ENCODE data around the gene GEMIN7. TPM values are rescaled to one million over a fixed set of nuclear protein-coding genes. Genes with fewer than 3 reads are reported as not detected.
"Not testable (repeated sequence)": the region's sequence is repeated elsewhere in the genome, so short reads cannot be mapped to it uniquely, and the experiment has no call there.

GEMIN7 gene
- total RNA-seq, 1 donor, result 32.3 TPM

DNA sequence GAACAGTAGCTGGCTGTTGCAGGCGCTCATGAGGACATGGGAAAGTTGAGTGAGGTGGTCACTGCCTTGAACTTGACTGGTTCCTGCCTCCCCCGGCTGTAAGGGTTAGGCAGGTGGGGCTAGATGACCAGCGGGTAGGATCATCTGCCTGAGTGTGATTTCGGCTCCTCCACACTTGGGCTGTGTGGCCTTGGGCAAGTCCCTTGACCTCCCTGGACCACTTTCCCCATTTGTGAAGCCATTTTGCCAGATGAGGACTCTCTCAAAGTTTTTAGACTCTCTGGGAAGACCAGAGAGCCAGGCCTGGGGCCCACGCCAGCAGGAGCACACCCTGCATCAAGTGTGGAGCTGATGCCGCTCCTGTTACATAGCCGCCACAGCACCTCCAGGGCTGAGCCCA lies 23.4 kb downstream of the GEMIN7 start:
- no peak for DNase-seq (ENCODE audit: low read depth in 2 of 3, low spot score in 2 of 3)

DNA sequence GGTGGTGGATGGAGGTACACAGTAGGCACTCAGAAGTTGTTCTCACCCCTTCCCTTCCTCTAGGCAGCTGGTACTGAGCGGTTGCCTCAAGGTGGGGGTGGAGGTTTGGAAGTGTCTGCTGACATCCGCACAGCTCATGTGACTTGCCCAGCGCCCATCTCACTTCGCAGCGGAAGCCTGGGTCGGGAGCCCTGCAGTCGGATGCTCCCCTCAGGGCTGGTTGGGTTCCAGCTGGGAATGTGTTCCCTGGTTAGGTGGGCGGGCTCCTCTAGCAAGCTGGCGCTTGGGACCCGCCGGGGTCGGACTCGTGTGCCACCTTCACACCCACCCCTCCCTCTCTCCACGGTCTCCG lies 24.1 kb downstream of the GEMIN7 start:
- DNase-seq (ENCODE audit: low read depth in 2 of 3, low spot score in 2 of 3), result peak in 1 of 3 donors; percentile 28

GRCh38 chr19:45103508-45104319 lies 24.7 kb downstream of the GEMIN7 start:
- DNase-seq (ENCODE audit: low read depth in 2 of 3, low spot score in 2 of 3), result peak in 1 of 3 donors; percentile 44

DNA sequence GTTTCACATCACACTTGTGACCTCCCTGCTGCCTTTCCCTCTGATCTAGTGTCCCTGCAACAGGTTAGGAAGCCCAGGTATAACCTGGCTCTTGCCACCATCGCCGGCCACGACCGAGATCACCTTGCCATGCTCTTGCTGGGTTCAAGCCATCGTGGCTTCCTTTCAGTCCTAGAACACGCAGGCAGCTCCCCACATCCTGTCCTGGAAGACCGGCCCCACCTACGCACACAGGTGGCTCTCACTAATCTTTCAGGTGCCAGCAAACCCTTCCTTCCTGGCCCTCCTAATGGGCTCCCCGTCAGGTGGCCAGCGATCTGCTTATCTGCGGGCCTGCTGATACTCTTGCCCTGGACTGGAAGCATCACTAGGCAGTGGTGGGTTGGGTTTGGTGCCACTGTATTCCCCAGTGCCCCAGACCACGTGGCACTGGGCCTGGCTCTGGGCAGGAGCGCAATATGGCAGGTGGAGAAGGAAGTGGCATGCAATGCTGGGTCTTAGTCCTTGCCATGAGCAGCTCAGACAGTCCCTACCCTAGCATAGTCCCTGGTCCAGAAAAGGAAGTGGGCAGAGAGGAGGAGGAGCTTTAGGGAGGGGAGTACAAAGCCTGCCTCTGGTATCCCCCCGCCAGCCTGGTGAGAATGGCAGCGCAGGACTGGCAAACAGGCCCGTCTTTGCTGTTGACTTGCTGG lies 25.7 kb downstream of the GEMIN7 start:
- DNase-seq (ENCODE audit: low read depth in 2 of 3, low spot score in 2 of 3), result no peak

DNA sequence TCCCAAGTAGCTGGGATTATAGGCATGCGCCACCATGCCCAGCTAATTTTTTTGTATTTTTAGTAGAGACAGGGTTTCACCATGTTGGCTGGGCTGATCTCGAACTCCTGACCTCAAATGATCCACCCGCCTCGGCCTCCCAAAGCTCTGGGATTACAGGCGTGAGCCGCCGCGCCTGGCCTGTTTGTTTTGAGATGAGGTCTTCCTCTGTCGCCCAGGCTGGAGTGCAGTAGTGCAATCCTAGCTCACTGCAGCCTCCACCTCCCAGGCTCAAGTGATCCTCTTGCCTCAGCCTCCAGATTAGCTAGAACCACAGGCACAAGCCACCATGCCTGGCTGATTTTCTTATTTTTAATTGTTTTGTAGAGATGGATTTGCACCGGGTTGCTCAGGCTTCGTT lies 27.3 kb downstream of the GEMIN7 start:
- not testable (repeated sequence) for DNase-seq (ENCODE audit: low read depth in 2 of 3, low spot score in 2 of 3)

DNA sequence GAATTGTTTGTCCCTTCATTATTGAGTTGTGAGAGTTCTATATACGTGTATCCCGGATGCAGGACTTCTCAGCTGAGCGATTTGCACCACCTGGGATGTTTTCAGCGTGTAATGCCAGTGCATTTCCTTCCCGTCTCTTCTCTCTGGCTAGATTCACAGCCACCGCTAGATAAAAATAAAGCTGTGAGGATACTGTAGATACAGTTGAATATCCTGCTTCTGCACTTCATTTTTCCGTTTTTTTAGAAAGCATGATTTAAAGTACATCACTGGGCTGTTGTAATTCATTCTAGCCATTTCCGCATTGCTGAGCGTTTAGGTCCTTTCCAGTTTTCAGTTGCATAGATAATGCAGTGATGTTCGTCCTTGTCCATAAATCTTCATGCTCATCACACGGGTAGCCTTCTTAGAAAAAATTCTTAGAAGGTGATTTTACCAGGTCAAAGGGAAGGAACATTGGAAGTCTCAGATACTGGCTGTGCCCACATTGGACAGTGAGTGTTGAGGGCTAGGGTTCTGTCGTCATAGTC lies 28.6 kb downstream of the GEMIN7 start:
- DNase-seq (ENCODE audit: low read depth in 2 of 3, low spot score in 2 of 3), result no peak

GRCh38 chr19:45110851-45111266 lies 31.8 kb downstream of the GEMIN7 start:
- peak in 1 of 3 donors; percentile 23 for DNase-seq (ENCODE audit: low read depth in 2 of 3, low spot score in 2 of 3)

DNA sequence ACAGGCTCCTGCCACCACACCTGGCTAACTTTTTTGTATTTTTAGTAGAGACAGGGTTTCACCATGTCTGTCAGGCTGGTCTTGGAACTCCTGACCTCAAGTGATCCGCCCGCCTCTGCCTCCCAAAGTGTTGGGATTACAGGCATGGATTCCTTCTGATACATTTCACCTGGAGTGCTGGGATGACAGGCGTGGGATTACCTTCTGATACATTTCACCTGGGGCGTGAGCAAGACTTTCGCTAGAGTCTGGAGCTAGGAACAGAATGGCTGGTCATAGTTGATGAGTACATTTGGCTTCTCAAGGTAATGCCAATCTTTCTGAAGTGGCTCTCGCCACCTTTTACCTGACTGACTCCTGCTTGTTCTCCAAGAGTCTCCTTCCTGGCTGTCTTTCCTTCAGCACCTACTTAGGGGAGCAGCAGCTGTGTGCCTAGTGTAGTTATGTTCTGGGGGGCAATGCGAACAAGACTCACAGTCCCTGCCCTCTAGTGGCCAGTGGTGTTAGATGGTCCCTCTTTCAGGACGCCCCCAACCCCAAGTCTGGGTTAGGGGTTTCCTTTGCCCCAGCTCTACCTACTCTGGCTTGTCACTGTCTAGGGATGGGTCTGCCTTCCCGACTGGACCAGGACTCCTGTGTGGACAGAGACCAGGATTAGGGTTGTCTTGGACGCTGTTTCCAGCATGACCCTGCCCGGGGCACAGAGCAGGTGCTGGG lies 33.2 kb downstream of the GEMIN7 start:
- DNase-seq (ENCODE audit: low read depth in 2 of 3, low spot score in 2 of 3), result no peak

GRCh38 chr19:45113628-45114027 lies 34.6 kb downstream of the GEMIN7 start:
- DNase-seq (ENCODE audit: low read depth in 2 of 3, low spot score in 2 of 3), result no peak

- no peak for DNase-seq (ENCODE audit: low read depth in 2 of 3, low spot score in 2 of 3)
Measured at GRCh38 chr19:45114116-45114515, 35.1 kb downstream of the GEMIN7 start.

GRCh38 chr19:45115809-45116615 lies 37.0 kb downstream of the GEMIN7 start:
- DNase-seq (ENCODE audit: low read depth in 2 of 3, low spot score in 2 of 3), result no peak

DNA sequence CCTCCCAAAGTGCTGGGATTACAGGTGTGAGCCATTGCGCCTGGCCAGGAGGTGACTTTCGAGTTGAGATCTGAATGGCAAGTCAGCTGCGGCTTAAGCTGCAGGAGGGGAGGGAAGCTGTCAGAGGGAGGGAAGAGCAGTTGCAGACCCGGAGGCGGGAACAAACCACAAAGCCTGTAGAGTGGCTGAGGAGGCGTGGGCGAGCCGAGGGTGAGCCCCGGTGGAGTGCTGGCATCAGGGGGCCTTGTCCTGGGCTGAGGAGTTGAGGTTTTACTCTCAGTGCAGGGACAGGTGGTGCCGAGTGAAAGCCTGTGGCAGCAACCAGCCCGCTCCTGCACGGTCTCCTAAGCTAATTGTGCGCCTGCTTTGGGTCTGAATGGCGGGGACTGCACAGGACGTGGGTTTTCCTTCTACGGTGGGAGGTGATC lies 38.1 kb downstream of the GEMIN7 start:
- DNase-seq (ENCODE audit: low read depth in 2 of 3, low spot score in 2 of 3), result peak in 2 of 3 donors; percentile 63 to 89

GRCh38 chr19:45117671-45118070 lies 38.6 kb downstream of the GEMIN7 start:
- DNase-seq (ENCODE audit: low read depth in 2 of 3, low spot score in 2 of 3), result no peak

DNA sequence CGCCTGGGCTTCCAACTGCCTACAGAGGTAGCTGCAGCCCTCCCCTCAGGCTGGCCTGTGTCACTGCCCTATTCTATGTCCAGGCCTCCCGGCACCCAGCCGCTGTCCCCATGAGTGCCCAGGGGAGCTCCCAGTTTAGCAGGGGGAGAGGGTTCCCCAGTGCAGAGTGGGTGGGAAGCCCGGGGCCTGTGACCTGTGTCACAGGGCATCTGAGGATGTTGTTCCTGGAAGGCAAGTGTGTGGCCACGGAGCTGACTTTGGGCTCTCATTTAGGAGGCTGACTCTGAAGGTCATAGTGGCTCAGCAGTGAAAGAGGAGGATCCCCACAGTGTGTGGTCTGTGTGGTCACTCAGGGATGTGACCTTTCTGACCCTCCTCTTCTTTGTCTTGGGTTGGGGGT lies 39.0 kb downstream of the GEMIN7 start:
- DNase-seq (ENCODE audit: low read depth in 2 of 3, low spot score in 2 of 3), result no peak

GRCh38 chr19:45118591-45119355 lies 39.7 kb downstream of the GEMIN7 start:
- peak in 2 of 3 donors; percentile 37 to 73 for DNase-seq (ENCODE audit: low read depth in 2 of 3, low spot score in 2 of 3)

GRCh38 chr19:45119582-45119981 lies 40.5 kb downstream of the GEMIN7 start:
- DNase-seq (ENCODE audit: low read depth in 2 of 3, low spot score in 2 of 3), result no peak

DNA sequence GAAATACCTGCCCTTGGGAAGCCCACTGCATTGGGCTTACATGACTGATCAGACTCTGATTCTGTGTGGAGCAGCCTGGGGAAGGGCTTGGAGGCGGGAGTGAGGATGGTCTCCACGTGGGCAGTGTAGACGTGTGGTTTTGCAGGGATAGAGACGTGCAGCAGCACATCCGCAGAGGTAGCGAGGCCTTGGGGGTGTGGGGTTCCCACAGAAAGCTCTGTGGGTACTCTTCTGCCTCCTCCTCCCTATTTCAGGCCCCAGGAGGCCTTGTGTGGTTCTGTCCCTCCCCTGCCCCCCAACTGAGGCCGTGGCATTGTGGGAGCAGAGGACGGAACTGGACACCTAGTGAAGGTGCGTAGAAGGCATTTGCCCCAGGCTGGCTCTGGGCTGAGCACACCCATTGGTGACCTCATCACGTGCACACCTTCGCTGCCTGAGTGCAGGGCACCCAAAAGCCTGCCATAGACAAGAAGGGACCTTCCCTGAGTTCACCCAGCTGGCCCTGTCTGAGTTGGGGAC lies 42.8 kb downstream of the GEMIN7 start:
- no peak for DNase-seq (ENCODE audit: low read depth in 2 of 3, low spot score in 2 of 3)

DNA sequence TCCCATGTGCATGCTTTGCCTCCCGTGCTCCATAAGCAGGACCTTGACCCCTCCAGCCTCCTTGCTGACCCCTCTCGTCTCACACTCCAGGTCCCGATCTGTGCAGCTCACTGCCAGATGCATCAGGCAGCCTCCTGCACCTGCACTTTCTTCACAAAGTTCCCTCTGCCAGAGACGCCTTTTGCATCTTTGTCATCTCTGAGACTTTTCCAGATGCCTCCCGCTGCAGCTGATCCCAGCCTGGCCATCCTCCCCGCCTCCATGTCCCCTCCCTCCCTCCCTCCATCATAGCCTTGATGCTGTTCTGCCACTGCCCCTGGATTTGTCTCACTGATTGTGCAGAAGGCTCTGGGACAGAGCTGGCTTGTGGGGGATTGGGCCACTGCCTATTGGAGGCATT lies 43.8 kb downstream of the GEMIN7 start:
- DNase-seq (ENCODE audit: low read depth in 2 of 3, low spot score in 2 of 3), result no peak

GRCh38 chr19:45123440-45123850 lies 44.4 kb downstream of the GEMIN7 start:
- DNase-seq (ENCODE audit: low read depth in 2 of 3, low spot score in 2 of 3), result no peak
